ENCODE results near the gene RFX5. TPM values are rescaled to one million over a fixed set of nuclear protein-coding genes. Genes with fewer than 3 reads are reported as not detected.
A peak's percentile ranks its signal among the peaks of the same experiment; 100 is the strongest.

RFX5 gene
- total and polyA plus RNA-seq, 9 of the 15 experiments (the other 6 are each of a cell fraction or from before 2014, with no cell fraction given): 3.8 to 48.2 (median 32.2) TPM

DNA sequence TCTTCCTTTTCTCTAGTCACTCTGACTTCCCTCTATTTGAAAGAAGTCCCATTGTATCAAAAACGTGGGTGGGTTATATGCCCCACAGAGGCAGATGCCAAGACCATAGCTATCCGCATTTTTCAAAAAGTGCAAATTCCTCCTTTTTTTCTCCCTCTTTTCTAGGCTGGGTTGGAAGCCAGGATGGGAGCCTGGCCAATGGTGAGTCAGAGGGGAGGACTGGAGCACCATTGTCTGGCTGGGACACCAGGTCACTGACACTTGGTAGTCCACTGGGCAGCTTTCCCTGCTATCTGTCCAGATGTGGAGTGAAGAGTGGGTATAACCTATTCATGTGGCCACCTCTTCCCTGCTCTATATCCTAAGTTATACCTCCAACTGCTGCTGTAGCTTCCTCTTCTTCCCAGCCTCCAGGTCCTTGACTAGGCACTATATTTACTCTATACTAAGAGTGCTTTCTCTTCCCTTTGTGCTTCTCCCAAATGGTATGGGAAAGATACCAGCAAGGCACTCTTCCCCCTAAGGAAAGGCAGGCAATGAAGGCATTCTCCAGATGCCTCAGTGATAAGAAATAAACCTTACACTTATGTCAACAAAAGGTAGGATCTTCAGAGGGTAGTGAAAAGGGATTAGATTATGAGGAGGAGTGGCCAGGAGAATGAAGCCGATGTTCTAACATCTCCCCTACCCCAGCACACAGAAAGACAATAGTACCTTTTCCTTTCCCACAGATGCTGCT, 32.7 kb downstream of the RFX5 start:
- no TSS peak for BruUV-seq (replicated peaks)
- no peaks in the 10 kb centered on the region for H3K9me3 ChIP-seq (replicated peaks; ENCODE audit: control insufficient read depth, insufficient read depth, low read depth, low read length)
- peaks cover 3% of the 10 kb centered on the region for H3K9me1 ChIP-seq (ENCODE audit: control insufficient read depth, insufficient read depth, low read length)
- 57% methylated on average over 3 of the region's 3 CpGs for WGBS (ENCODE audit: insufficient coverage, low coverage, missing lambda C conversion rate)
- peak overlapping the region; percentile 6; the same call in 1 of the 3 replicates for H3K27ac ChIP-seq (ENCODE audit: extremely low read depth, low read depth, low read length)
- no peaks in the 10 kb centered on the region for H3K27me3 ChIP-seq (ENCODE audit: control insufficient read depth in 2 of 2, insufficient read depth in 2 of 2, low read length in 2 of 2)
- in situ Hi-C loops (cut with MboI) (no loop called here), intact Hi-C loops (cut with micrococcal nuclease) (no loop called here)
- FAIRE-seq (no peak), DNase-seq (ENCODE audit: extremely low read depth in 1 of 4, low spot score in 3 of 4) (no peak), ATAC-seq (no peak)
- ChIA-PET CTCF (ENCODE audit: low intra/inter-chr PET ratio) (no interaction called here), POLR2A (interaction anchor here (0.5 to 13.7 kb wide), 8 partner anchors 8 to 434 kb away, joined by 3 to 156 read pairs (median 3); partner anchors contain the start of gene PI4KB)
- no peak overlapping the region for H3K4me2 ChIP-seq (ENCODE audit: insufficient read depth, low read length)
- H3K9ac ChIP-seq (ENCODE audit: insufficient read depth in 1 of 2, low read depth in 2 of 2, low read length in 2 of 2): no peak overlapping the region
- peaks cover 27% of the 10 kb centered on the region for H3K79me2 ChIP-seq (ENCODE audit: control insufficient read depth, insufficient read depth, low read length)
- no peak overlapping the region for H2AFZ ChIP-seq (ENCODE audit: low read depth, low read length)
- TF ChIP-seq ZNF263 (CRISPR knock-in tag; IDR thresholded peaks at IDR 0.05; ENCODE audit: borderline replicate concordance) (peak; percentile 5; the same call in 1 of the 2 replicates), ZNF384 (IDR thresholded peaks at IDR 0.05; ENCODE audit: low read depth, low read length) (no peak), STAT5A (IDR thresholded peaks at IDR 0.05; ENCODE audit: borderline replicate concordance, low read length) (no peak), NEUROD1 (IDR thresholded peaks at IDR 0.05; ENCODE audit: borderline replicate concordance, low read depth, low read length, partially characterized antibody) (no peak), KLF13 (tag; IDR thresholded peaks at IDR 0.05; ENCODE audit: borderline replicate concordance, low read depth) (no peak), FOSL1 (tag; conservative IDR thresholded peaks at IDR 0.05) (peak; percentile 36; the same call in 1 of the 2 replicates), SMAD3 (CRISPR knock-in tag; conservative IDR thresholded peaks at IDR 0.05) (no peak), NCOR1 (IDR thresholded peaks at IDR 0.05) (no peak), ZNF584 (CRISPR knock-in tag; IDR thresholded peaks at IDR 0.05; ENCODE audit: low read depth) (no peak)
- TF ChIP-seq, protein P1, sequence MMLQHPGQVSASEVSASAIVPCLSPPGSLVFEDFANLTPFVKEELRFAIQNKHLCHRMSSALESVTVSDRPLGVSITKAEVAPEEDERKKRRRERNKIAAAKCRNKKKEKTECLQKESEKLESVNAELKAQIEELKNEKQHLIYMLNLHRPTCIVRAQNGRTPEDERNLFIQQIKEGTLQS (IDR thresholded peaks at IDR 0.05): peak; percentile 20; the same call in 1 of the 2 replicates
- TF ChIP-seq, protein P1 (CRISPR knock-in tag; conservative IDR thresholded peaks at IDR 0.05): no peak
- H4K20me1 ChIP-seq (replicated peaks; ENCODE audit: control insufficient read depth, insufficient read depth, low read length): peaks cover 7% of the 10 kb centered on the region; the same call in 1 of the 2 replicates
- peaks cover 84% of the 10 kb centered on the region for H3K36me3 ChIP-seq (ENCODE audit: control insufficient read depth, insufficient read depth, low read length)
- no peak overlapping the region for H3K4me3 ChIP-seq
- peaks cover 12 to 45% of the 10 kb centered on the region in 2 experiments; a peak in 4 of 5 replicates for H3K4me1 ChIP-seq (replicated peaks in 1 of 2; ENCODE audit: control insufficient read depth in 2 of 2, insufficient read depth in 2 of 2, low read length in 2 of 2)

All from K562 (cell line).